NCI-H345 treated with DMSO at 0.1 percent for 48 hours (cell line): ENCODE results near the gene GOLGA6L26.
"Not testable (repeated sequence)": the region's sequence is repeated elsewhere in the genome, so short reads cannot be mapped to it uniquely, and the experiment has no call there.

Source experiments
- DNase-seq: peaks from one replicate; lab custom pipeline; 2025; ENCODE audit not compliant: unreplicated experiment; lab: John Stamatoyannopoulos, UW

GOLGA6L26 gene, protein sequence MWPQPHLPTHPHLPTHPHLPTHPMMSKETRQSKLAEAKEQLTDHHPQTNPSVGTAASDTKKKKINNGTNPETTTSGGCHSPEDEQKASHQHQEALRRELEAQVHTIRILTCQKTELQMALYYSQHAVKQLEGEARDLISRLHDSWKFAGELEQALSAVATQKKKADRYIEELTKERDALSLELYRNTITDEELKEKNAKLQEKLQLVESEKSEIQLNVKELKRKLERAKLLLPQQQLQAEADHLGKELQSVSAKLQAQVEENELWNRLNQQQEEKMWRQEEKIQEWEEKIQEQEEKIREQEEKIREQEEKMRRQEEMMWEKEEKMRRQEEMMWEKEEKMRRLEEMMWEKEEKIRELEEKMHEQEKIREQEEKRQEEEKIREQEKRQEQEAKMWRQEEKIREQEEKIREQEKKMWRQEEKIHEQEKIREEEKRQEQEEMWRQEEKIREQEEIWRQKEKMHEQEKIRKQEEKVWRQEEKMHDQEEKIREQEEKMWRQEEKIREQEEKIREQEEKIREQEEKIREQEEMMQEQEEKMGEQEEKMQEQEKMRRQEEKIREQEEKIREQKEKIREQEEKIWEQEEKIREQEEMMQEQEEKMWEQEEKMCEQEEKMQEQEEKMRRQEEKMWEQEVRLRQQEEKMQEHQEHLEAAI

GRCh38 chr15:23334096-23334495, at the start of gene GOLGA6L26:
Gene GOLGA6L26, minus strand, starts transcription at chr15:23334196. Its CDS starts 61 bp downstream, at chr15:23334135.
- DNase-seq = not testable (repeated sequence)

DNA sequence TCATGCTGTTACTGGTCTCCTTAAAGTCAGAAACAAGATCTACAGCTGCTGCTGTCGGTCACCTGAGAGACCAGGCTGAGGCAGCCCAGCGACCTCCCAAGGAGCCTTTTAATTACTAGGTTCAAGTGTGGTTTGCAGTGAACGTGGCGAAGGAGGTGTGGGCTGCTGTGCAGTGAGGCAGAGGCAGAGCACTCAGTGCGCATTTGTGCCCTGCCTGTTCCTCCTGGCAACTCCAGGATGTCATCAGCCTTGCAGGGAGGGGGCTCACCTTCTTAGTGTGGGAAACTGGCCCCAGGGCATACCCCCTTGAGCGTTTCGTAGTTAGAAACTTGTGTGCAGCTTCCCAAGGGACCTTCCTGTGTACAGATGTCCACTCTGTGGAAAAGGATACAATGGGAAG, 47.2 kb upstream of the GOLGA6L26 start:
- DNase-seq = not testable (repeated sequence)

GRCh38 chr15:23380700-23381099, 46.7 kb upstream of the GOLGA6L26 start:
- DNase-seq = not testable (repeated sequence)

- DNase-seq = not testable (repeated sequence)
Observed at GRCh38 chr15:23378946-23379345, 45.0 kb upstream of the GOLGA6L26 start.

- not testable (repeated sequence) for DNase-seq
Observed at GRCh38 chr15:23374226-23374625, 40.2 kb upstream of the GOLGA6L26 start.

DNA sequence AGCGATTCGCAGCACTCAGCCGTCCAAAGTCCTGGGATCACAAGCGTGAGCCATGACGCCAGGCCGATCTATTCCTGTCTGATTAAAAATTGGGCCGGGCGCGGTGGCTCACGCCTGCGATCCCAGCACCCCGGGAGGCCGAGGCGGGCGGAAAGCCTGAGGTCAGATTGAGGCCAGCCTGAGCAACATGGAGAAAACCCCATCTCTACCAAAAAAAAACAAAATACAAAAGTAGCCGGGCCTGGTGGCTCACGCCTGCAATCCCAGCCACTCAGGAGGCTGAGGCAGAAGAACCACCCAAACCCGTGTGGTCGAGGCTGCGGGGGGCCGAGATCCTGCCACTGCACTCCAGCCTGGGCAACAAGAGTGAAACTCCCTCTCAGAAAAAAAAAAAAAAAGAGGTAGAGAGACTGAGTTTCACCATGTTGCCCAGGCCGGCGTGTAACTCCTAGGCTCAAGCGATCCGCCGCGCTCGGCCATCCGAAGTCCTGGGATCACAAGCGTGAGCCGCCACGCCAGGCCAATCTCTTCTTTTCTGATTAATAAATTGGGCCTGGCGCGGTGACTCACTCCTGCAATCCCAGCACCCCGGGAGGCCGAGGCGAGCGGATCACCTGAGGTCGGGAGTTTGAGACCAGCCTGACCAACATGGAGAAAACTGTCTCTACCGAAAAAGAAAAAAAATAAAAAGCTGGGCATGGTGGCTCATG, 39.0 kb upstream of the GOLGA6L26 start:
- not testable (repeated sequence) for DNase-seq

- DNase-seq = no peak
Observed at GRCh38 chr15:23372284-23372683, 38.3 kb upstream of the GOLGA6L26 start.

- not testable (repeated sequence) for DNase-seq
Observed at GRCh38 chr15:23371868-23372267, 37.9 kb upstream of the GOLGA6L26 start.

- not testable (repeated sequence) for DNase-seq
Observed at GRCh38 chr15:23371134-23371533, 37.1 kb upstream of the GOLGA6L26 start.

DNA sequence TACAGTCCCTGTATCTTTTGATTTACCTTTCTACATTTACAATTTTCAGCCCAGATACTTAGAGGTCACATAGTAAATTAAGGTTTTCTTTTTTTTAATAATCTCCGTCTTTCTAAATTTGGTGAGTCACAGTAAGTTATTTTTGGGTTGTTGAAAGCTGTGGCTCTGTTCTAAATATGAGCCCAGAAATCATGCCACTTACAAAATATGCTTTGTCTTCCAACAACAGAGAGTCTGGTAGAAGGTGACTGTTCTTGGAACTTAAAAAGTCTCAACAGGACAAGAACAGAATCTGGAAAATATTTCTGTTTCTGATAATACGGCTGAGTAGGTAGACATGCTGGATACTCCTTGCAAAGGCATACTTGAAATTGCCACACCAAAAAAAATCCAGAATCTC, 36.6 kb upstream of the GOLGA6L26 start:
- no peak for DNase-seq

GRCh38 chr15:23364261-23364660, 30.3 kb upstream of the GOLGA6L26 start:
- not testable (repeated sequence) for DNase-seq

DNA sequence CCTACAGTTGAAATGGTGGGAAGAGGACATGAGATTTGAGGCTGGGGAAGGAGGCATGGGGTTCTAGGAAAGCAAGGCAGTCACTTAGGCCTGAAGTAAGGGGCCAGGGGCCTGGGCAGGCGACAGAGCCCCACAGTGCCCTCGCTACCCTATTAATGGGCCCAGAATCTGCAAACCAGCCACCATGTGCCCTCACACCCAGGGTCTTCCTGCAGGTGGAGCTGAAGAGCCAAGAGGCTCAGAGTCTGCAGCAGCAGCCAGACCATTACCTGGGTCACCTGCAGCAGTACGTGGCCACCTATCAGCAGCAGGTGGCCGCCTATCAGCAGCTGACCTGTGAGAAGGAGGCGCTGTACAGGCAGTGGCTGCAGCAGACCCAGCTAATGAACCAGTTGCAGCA, 28.6 kb upstream of the GOLGA6L26 start:
- not testable (repeated sequence) for DNase-seq

GRCh38 chr15:23354448-23354847, 20.5 kb upstream of the GOLGA6L26 start, which contains the start of gene GOLGA8S:
Gene GOLGA8S, plus strand, starts transcription at chr15:23354748. Its CDS starts 62 bp downstream, at chr15:23354810.
- DNase-seq = not testable (repeated sequence)

GRCh38 chr15:23311233-23311632, 22.8 kb downstream of the GOLGA6L26 start:
- DNase-seq = not testable (repeated sequence)

DNA sequence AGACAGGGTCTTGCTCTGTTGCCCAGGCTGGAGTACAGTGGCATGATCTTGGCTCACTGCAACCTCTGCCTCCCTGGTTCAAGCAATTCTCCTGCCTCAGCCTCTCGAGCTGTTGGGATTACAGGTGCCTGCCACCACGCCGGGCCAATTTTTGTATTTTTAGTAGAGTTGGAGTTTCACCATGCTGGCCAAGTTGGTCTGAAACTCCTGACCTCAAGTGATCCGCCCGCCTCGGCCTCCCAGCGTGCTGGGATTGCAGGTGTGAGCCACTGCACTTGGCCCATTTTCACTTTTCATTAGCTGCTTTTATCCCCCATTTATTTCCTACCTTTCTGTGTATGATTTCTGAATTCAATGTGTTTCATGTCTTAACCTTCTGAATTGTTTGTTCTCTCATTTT, 28.1 kb downstream of the GOLGA6L26 start:
- not testable (repeated sequence) for DNase-seq

DNA sequence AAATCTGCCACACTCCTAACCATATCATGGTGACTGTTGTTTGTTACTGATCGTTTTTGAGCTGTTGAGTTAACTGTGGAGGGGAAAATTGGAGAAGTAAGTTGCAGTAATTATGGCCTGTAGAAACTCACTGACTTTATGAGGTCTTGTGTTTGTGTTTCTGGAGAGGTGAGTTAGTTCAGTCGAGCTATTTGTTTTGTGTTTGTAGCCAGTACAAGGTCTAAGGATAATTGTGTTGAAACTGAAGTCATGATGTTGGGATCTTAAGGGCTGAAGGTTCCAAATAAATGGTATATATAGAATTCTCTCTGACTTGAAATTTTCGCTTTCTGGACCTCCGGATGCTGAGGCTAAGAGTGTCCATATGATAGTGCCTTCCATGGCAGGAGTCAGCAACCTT, 29.2 kb downstream of the GOLGA6L26 start:
- not testable (repeated sequence) for DNase-seq

- DNase-seq = not testable (repeated sequence)
Observed at GRCh38 chr15:23304267-23304666, 29.7 kb downstream of the GOLGA6L26 start.

DNA sequence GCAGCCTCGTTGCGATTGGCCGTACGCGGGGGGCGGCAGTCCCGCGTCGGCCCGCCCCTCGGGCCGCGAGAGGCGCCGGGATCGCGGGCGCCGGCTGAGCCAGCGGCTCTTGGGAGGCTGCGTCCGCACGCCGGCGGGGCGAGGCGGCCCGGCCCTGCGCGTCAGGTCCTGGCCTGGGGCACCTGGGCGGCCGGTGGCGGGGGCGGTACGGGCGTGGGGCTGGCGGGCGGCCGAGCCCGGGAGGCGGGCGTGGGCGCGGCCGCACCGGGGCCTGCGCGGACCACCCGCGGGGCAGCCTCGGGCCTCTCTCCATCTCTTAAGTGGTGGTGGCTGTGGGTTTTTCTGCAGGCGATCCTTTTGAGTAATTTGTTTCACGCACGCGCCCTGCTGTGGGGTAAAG, 30.3 kb downstream of the GOLGA6L26 start:
- DNase-seq = not testable (repeated sequence)

DNA sequence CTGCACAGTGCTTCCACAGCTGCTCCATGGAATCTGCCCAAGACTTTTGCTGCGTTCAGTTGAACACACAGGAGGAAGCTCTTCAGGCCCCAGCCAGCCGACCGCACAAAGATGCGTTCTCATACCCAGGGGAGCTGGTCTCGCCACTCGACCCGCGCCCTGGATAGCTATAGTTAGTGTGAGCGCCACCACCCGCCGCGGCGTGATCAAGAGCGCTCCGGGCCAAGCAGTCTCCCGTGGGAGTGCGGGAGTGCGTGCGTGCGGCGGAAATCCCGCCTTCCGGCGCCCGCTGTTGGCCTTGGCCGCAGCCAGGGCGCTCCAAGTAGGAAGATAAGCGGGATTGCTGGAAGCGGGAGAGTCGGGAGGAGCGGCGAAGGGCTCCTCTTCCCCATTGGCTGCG, 30.8 kb downstream of the GOLGA6L26 start:
- DNase-seq = not testable (repeated sequence)
